GM20431 (cell line): Measurements from ENCODE around the gene SORCS2.

ENCODE experiments used
- in situ Hi-C: fragments of 300-500 bp; cut with MseI, MboI; formaldehyde crosslinking; loops from one replicate; pipeline ENCODE4 v1.15.0; 2020; ENCODE audit warnings: low sequenced_read_pairs; ENCODE audit not compliant: unreplicated experiment

Gene SORCS2

GRCh38 chr4:7381221-7381889 is 189.0 kb downstream of the SORCS2 start:
- in situ Hi-C loops = no loop called here

GRCh38 chr4:7381890-7382633 is 189.7 kb downstream of the SORCS2 start:
- in situ Hi-C loops = no loop called here

GRCh38 chr4:7382634-7383014 is 190.3 kb downstream of the SORCS2 start:
- in situ Hi-C loops = no loop called here

- in situ Hi-C loops = no loop called here
These were observed 190.9 kb downstream of the SORCS2 start for GRCh38 chr4:7383266-7383665.

GRCh38 chr4:7384003-7384928 is 191.9 kb downstream of the SORCS2 start:
- in situ Hi-C loops = no loop called here

GRCh38 chr4:7384929-7385890 is 192.9 kb downstream of the SORCS2 start:
- in situ Hi-C loops = no loop called here

GRCh38 chr4:7387925-7388324 is 195.6 kb downstream of the SORCS2 start:
- in situ Hi-C loops = no loop called here

- in situ Hi-C loops = no loop called here
These were observed 196.3 kb downstream of the SORCS2 start for GRCh38 chr4:7388627-7389026.

- in situ Hi-C loops = no loop called here
These were observed 196.9 kb downstream of the SORCS2 start for GRCh38 chr4:7389101-7389701.

GRCh38 chr4:7389719-7390118 is 197.4 kb downstream of the SORCS2 start:
- in situ Hi-C loops = no loop called here

GRCh38 chr4:7390336-7390735 is 198.0 kb downstream of the SORCS2 start:
- in situ Hi-C loops = no loop called here

GRCh38 chr4:7390906-7391636 is 198.7 kb downstream of the SORCS2 start:
- in situ Hi-C loops = no loop called here

- in situ Hi-C loops = no loop called here
These were observed 199.5 kb downstream of the SORCS2 start for GRCh38 chr4:7391637-7392437.

- in situ Hi-C loops = no loop called here
These were observed 200.4 kb downstream of the SORCS2 start for GRCh38 chr4:7392438-7393421.

- in situ Hi-C loops = no loop called here
These were observed 201.6 kb downstream of the SORCS2 start for GRCh38 chr4:7393601-7394575.
